GM19035 (cell line): ENCODE results near the gene HIF1AN.
"Not testable (repeated sequence)": the region's sequence is repeated elsewhere in the genome, so short reads cannot be mapped to it uniquely, and the experiment has no call there.

Source experiments
- ATAC-seq: cut with Tn5 transposase; IDR thresholded peaks from one replicate; pipeline ENCODE4 v1.9.1; 2021; ENCODE audit not compliant: unreplicated experiment

The HIF1AN gene

GRCh38 chr10:100565206-100565985, 29.7 kb downstream of the HIF1AN start:
- ATAC-seq, result no peak

DNA sequence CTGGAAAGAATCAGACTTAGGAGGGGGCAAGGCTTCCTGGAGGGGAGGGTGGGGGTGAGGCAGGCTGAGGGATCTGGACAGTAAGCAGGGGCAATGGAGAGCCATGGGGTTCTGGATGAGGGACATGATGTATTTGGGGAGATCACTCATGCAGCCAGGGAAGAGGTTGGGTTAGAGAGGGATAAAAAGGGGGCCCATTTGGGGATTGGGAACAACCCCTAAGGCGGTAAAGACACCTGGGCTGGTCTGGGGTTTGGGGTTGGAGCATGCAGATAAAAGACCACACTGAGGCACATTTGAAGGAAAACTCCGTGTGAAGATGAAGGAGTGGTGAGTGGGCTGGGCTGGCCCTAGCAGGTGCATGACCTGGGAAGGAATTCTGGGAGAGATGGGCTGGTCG, 30.8 kb downstream of the HIF1AN start:
- no peak for ATAC-seq

DNA sequence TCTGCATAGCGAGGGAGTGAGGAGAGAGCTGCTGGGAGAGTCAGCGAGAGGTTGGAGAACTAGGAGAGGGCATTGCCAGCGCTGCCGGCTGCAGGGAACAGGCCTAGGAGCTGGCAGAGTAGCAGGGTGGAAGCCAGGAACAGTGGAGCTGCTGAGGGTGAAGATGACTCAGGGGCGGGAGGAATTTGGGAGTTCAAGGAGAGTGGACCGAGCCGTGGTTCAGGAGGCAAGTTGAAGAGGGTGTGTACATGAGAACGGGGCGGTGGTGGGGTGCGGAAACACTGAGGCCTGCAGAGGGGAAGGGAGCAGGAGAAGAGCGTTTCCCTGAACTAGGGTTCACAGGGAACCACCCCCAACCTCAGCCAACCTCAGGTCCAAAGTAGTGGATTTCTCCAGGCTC, 31.5 kb downstream of the HIF1AN start:
- ATAC-seq, result no peak

DNA sequence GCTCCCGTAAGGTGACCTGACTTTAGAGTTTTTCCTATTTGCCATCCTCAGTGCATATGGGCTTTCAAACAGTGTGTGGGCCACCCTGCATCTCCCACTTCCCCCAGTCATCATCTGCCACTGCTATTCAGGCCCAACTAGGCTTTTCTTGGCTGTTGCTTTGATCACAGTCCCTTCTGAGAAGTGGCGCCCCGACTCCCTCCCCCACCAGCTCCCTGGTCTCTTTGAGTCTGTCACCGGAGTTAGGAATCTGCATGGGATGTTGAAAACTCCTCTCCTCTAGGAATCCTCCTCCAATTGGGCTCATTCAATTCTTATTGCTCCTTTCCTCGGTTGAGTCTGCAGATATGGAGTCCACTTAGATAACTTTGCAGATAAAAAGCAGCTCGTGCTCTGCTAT, 32.1 kb downstream of the HIF1AN start:
- no peak for ATAC-seq

GRCh38 chr10:100568912-100569311, 33.2 kb downstream of the HIF1AN start:
- ATAC-seq, result no peak

GRCh38 chr10:100569687-100570481, 34.1 kb downstream of the HIF1AN start:
- ATAC-seq, result no peak

DNA sequence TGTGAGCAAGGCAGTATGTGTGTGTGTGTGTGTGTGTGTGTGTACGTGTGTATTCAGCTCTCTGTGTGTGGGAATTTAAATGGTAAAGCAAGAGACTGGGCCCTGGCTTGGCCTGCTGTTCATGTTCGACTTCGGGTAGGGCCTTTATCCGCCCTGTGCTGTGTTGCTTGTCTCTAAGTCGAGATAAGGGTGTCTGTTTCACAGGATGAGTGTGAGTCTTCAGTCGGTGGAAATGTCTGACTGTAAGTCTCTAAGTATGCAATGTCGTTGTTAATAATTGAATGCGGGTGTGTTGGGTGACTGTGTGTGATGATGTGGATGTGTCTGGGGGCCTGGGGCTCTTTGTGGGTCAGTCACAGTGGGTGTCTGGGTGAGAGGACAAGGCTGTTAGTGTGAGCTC, 34.8 kb downstream of the HIF1AN start:
- no peak for ATAC-seq

- no peak for ATAC-seq
Observed at GRCh38 chr10:100571084-100571856, 35.5 kb downstream of the HIF1AN start.

DNA sequence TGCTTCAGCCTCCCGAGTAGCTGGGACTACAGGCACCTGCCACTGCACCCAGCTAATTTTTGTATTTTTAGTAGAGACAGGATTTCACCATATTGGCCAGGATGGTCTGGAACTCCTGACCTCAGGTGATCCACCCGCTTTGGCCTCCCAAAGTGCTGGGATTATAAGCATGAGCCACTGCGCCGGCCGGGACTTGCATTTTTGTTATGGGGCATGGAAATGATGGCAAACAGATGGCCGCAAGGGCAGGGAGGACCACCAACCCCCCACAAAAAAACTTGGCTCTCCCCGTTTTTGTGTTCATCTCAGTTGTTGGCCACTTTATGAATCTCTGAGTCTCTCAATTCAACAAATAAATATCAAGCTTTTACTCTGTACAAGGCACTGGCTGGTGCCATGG, 39.4 kb downstream of the HIF1AN start:
- not testable (repeated sequence) for ATAC-seq

GRCh38 chr10:100575585-100576281, 40.0 kb downstream of the HIF1AN start:
- no peak for ATAC-seq

GRCh38 chr10:100576282-100576635, 40.5 kb downstream of the HIF1AN start:
- no peak for ATAC-seq

- no peak for ATAC-seq
Observed at GRCh38 chr10:100579261-100580090, 43.7 kb downstream of the HIF1AN start.

DNA sequence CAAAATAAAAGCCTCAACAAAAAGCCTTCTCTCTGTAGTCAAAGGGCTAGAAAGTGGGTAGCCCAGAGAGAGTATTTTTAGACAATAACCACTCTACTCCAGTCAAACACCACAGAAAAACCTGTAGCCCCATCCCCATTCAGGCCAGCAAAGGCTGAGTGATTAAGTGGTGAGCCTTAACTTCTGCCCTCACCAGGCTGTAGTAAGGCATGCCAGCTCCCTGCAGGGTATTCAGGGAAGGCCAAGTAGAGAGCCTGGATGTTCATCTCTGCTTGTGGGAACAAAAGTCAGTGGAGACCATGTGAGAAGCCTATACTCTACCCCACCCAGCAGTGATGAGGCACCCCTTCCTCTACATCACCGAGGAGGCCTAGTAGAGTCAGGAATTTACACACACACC, 51.2 kb downstream of the HIF1AN start:
- no peak for ATAC-seq

DNA sequence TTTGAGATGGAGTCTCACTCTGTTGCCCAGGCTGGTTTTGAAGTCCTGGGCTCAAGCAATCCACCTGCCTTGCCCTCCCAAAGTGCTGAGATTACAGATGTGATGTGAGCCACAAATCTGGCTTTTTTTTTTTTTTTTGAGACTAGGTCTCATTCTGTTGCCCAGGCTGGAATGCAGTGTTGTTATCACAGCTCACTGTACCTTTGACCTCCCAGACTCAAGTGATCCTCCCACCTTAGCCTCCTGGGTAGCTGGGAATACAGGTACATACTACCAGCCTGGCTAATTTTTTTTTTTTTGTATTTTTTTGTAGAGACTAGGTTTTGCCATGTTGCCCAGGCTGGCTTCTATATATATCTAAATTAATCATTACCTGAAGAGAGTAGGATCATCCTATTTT, 62.4 kb downstream of the HIF1AN start:
- no peak for ATAC-seq

DNA sequence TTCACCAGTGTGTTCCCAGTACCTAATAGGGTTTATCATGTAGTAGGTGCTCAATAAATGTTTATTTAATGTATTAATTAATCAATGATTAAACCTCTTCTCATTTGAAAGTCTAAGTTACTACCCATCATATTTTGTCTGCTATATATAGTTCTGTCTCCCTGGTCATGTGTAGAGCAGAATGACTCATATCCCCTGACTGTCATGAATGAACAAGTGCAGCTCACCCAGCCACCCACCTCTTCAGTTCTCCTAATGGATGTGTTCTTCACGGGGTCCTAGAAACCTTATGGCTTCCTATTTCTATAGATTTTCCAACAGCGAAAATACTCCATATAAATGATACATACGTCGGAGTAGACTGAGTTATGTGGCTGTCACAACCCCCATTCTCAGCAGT, 64.5 kb downstream of the HIF1AN start:
- ATAC-seq, result no peak

DNA sequence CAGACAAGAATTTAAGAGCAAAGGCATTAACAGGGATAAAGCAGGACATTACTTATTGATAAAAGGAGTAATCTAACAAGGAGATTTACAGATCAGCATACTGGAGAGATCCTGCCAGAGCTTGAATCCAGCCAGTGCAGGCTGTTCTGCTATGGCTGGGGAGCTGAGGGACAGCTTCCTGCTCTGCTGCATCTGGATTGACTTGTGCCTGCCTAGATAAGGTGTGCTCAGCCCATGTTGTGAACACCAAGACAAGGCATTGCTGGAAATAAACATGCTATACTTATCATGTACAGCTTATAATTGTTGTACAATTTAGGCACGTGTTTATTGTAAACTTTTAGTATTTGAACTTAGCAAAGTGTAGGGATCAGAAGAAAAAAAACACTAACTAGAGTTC, 71.7 kb downstream of the HIF1AN start:
- ATAC-seq, result no peak
